ENCODE measurements around the gene TAAR1.
A peak's percentile ranks its signal among the peaks of the same experiment; 100 is the strongest.
"Not testable (repeated sequence)": the region's sequence is repeated elsewhere in the genome, so short reads cannot be mapped to it uniquely, and the experiment has no call there.

TAAR1 gene

GRCh38 chr6:132648356-132648755, 10.6 kb downstream of the TAAR1 start:
- in situ Hi-C loops (cut with MboI; ENCODE audit: low pct_unique_long_range_greater_than_20kb, low sequenced_read_pairs, unreplicated experiment) = no loop called here
- peak; percentile 9 for DNase-seq (ENCODE audit: low spot score)
- TF ChIP-seq CTCF (IDR thresholded peaks at IDR 0.05; ENCODE audit: extremely low read depth, insufficient read depth, missing control alignments) = no peak

- TF ChIP-seq CTCF (IDR thresholded peaks at IDR 0.05; ENCODE audit: extremely low read depth, insufficient read depth, missing control alignments) = no peak
- no peak for DNase-seq (ENCODE audit: low spot score)
Measured at GRCh38 chr6:132643547-132643946, 15.4 kb downstream of the TAAR1 start.

GRCh38 chr6:132637135-132637534, 21.8 kb downstream of the TAAR1 start:
- in situ Hi-C loops (cut with MboI; ENCODE audit: low pct_unique_long_range_greater_than_20kb, low sequenced_read_pairs, unreplicated experiment); DNase-seq (ENCODE audit: low spot score): not testable (repeated sequence)

More at GRCh38 chr6:132643547-132643946, 15.4 kb downstream of the TAAR1 start:
- in situ Hi-C loops (cut with MboI; ENCODE audit: low pct_unique_long_range_greater_than_20kb, low sequenced_read_pairs, unreplicated experiment) = no loop called here

GRCh38 chr6:132635906-132636305, 23.1 kb downstream of the TAAR1 start:
- DNase-seq (ENCODE audit: low spot score); in situ Hi-C loops (cut with MboI; ENCODE audit: low pct_unique_long_range_greater_than_20kb, low sequenced_read_pairs, unreplicated experiment): not testable (repeated sequence)

GRCh38 chr6:132635288-132635687, 23.7 kb downstream of the TAAR1 start:
- in situ Hi-C loops (cut with MboI; ENCODE audit: low pct_unique_long_range_greater_than_20kb, low sequenced_read_pairs, unreplicated experiment); DNase-seq (ENCODE audit: low spot score): not testable (repeated sequence)

GRCh38 chr6:132634796-132635195, 24.2 kb downstream of the TAAR1 start:
- no peak for TF ChIP-seq CTCF (IDR thresholded peaks at IDR 0.05; ENCODE audit: extremely low read depth, insufficient read depth, missing control alignments)
- in situ Hi-C loops (cut with MboI; ENCODE audit: low pct_unique_long_range_greater_than_20kb, low sequenced_read_pairs, unreplicated experiment) = no loop called here
- DNase-seq (ENCODE audit: low spot score) = no peak

GRCh38 chr6:132633362-132633761, 25.6 kb downstream of the TAAR1 start:
- TF ChIP-seq CTCF (IDR thresholded peaks at IDR 0.05; ENCODE audit: extremely low read depth, insufficient read depth, missing control alignments) = no peak
- no peak for DNase-seq (ENCODE audit: low spot score)
- in situ Hi-C loops (cut with MboI; ENCODE audit: low pct_unique_long_range_greater_than_20kb, low sequenced_read_pairs, unreplicated experiment) = no loop called here

- TF ChIP-seq CTCF (IDR thresholded peaks at IDR 0.05; ENCODE audit: extremely low read depth, insufficient read depth, missing control alignments) = no peak
- in situ Hi-C loops (cut with MboI; ENCODE audit: low pct_unique_long_range_greater_than_20kb, low sequenced_read_pairs, unreplicated experiment) = no loop called here
- DNase-seq (ENCODE audit: low spot score) = no peak
Measured at GRCh38 chr6:132624175-132624574, 34.8 kb downstream of the TAAR1 start, which contains the start of gene TAAR2. Gene TAAR2 (minus strand): TSS chr6:132624275. CDS start chr6:132624275, 0 bp downstream.
